ENCODE measurements around the gene EIF3CL.
"Not testable (repeated sequence)": the region's sequence is repeated elsewhere in the genome, so short reads cannot be mapped to it uniquely, and the experiment has no call there.

Gene EIF3CL

GRCh38 chr16:28362600-28362999, 41.0 kb downstream of the EIF3CL start:
- DNase-seq, result not testable (repeated sequence)

- not testable (repeated sequence) for DNase-seq
Observed at GRCh38 chr16:28338230-28338629, 65.4 kb downstream of the EIF3CL start.

GRCh38 chr16:28336940-28337710, 66.5 kb downstream of the EIF3CL start:
- DNase-seq, result not testable (repeated sequence)

GRCh38 chr16:28335678-28336077, 68.0 kb downstream of the EIF3CL start:
- DNase-seq, result not testable (repeated sequence)

GRCh38 chr16:28332632-28333031, 71.0 kb downstream of the EIF3CL start:
- DNase-seq, result not testable (repeated sequence)

- not testable (repeated sequence) for DNase-seq
Observed at GRCh38 chr16:28330981-28331380, 72.7 kb downstream of the EIF3CL start.

GRCh38 chr16:28330232-28330631, 73.4 kb downstream of the EIF3CL start:
- not testable (repeated sequence) for DNase-seq

All from NCI-H2107 (cell line).